Hepatocyte (in vitro differentiated cells): ENCODE data around the gene TUBGCP2.

Experiments
- CTCF ChIP-seq: fragments of 200-600 bp; sonication (generic); IDR thresholded peaks from 2 replicates; pipeline ENCODE4 v1.5.1; 2016; ENCODE audit warnings: antibody characterized with exemption, mild to moderate bottlenecking; ENCODE audit not compliant: poor library complexity
- EZH2 ChIP-seq: fragments of 200-600 bp; sonication (generic); IDR thresholded peaks from 2 replicates; pipeline ENCODE4 v1.6.1; 2016; ENCODE audit warnings: antibody characterized with exemption, mild to moderate bottlenecking, borderline replicate concordance
- EZH2phosphoT487 ChIP-seq: fragments of 200-600 bp; sonication (generic); IDR thresholded peaks from one replicate; pipeline ENCODE4 v1.6.1; 2018; ENCODE audit warnings: antibody characterized with exemption, mild to moderate bottlenecking, low read depth, moderate library complexity; ENCODE audit not compliant: unreplicated experiment, severe bottlenecking

- TF ChIP-seq EZH2 (no peak), CTCF (no peak), EZH2phosphoT487 (no peak)
Measured at GRCh38 chr10:133273534-133274143, 35.0 kb downstream of the TUBGCP2 start.
